MM.1S (cell line): Measurements from ENCODE around the gene IFI27L2.

Experiments used
- EZH2 ChIP-seq: fragments of 300-600 bp; sonication (generic); optimal IDR thresholded peaks from 2 replicates; pipeline ENCODE3; 2017; ENCODE audit warnings: low read depth, mild to moderate bottlenecking, antibody characterized with exemption, low read length, mixed read lengths
- EZH2phosphoT487 ChIP-seq: fragments of 300-600 bp; sonication (generic); IDR thresholded peaks from 2 replicates; pipeline ENCODE4 v1.6.1; 2018; ENCODE audit warnings: antibody characterized with exemption, low read length
- TF ChIP-seq, protein P1 (sequence below): fragments of 300-600 bp; sonication (generic); IDR thresholded peaks from 2 replicates; pipeline ENCODE4 v1.5.1; 2016; ENCODE audit warnings: antibody characterized with exemption, low read length, mixed read lengths

DNA sequence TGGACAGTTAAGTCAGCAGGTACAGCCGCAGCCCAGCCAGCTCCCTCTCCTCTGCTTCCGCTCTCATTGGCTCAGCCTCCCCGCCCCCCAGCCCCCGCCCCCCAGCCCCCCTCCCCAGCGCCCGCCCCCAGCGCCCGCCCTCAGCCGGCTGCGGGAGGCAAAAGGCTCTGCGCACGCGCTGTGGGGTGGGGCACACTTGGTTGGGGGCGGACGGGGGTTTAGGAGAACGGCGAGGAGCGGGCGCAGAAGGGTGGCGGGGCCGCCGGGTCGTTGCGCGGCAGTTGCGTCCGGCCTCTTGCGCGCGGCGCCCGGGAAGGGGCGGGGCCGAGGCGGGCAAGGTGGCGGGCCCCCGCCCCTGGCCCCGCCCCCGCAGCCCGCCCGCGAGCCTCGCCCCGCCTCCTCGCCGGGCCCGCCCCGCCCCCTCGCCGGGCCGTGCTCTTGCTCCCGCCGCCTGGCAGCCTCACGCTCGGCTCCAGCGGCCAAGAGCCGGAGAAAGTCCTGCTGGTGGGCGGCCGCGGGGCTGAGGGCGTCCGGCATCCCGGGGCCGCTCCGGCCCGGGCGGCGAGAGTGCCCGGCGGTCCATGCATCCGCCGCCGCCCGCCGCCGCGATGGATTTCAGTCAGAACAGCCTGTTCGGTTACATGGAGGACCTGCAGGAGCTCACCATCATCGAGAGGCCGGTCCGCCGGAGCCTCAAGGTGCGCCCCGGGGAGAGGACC lies 44.6 kb upstream of the IFI27L2 start, which contains the start of gene PPP4R4:
- TF ChIP-seq, protein P1, sequence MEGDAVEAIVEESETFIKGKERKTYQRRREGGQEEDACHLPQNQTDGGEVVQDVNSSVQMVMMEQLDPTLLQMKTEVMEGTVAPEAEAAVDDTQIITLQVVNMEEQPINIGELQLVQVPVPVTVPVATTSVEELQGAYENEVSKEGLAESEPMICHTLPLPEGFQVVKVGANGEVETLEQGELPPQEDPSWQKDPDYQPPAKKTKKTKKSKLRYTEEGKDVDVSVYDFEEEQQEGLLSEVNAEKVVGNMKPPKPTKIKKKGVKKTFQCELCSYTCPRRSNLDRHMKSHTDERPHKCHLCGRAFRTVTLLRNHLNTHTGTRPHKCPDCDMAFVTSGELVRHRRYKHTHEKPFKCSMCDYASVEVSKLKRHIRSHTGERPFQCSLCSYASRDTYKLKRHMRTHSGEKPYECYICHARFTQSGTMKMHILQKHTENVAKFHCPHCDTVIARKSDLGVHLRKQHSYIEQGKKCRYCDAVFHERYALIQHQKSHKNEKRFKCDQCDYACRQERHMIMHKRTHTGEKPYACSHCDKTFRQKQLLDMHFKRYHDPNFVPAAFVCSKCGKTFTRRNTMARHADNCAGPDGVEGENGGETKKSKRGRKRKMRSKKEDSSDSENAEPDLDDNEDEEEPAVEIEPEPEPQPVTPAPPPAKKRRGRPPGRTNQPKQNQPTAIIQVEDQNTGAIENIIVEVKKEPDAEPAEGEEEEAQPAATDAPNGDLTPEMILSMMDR: no peak
- TF ChIP-seq EZH2phosphoT487 (no peak), EZH2 (no peak)
